PC-9 (cell line): Measurements from ENCODE around the gene CCDC146. TPM values are rescaled to one million over a fixed set of nuclear protein-coding genes. Genes with fewer than 3 reads are reported as not detected.

Experiments
- BruUV-seq: library from RNA; stranded (reverse); fragments of 400-500 nt; replicated peaks from 2 replicates; lab custom pipeline; 2021; lab: Mats Ljungman, UMichigan
- CTCF ChIA-PET: fragments of 300-600 bp; sonication (Branson Sonifier 250); formaldehyde crosslinking; loops from one replicate; lab custom pipeline; 2022; ENCODE audit warnings: antibody characterized with exemption; lab: Charles Lee
- POLR2A ChIA-PET: fragments of 300-600 bp; sonication (Branson Sonifier 250); formaldehyde crosslinking; loops from one replicate; lab custom pipeline; 2022; ENCODE audit warnings: antibody characterized with exemption; ENCODE audit not compliant: unreplicated experiment; lab: Charles Lee
- DNase-seq, 2 experiments: peaks; one replicate each; pipeline versions ENCODE4 v3.0.0 to v3.0.0-alpha.2; 2015 to 2022; ENCODE audit warnings: mixed read lengths in 1 of 2
- H2AFZ ChIP-seq: fragments of 200-600 bp; sonication (generic); 2 replicates; pipeline ENCODE4 v1.8.1; 2017; ENCODE audit warnings: antibody characterized with exemption
- H3F3A ChIP-seq: fragments of 200-600 bp; sonication (generic); 2 replicates; pipeline ENCODE4 v1.8.1; 2017; ENCODE audit warnings: antibody characterized with exemption, mild to moderate bottlenecking, low read depth; ENCODE audit not compliant: insufficient read depth
- H3K27ac ChIP-seq: fragments of 200-600 bp; sonication (generic); 2 replicates; pipeline ENCODE4 v1.6.1; 2016; ENCODE audit warnings: mixed run types
- H3K27me3 ChIP-seq: fragments of 200-600 bp; sonication (generic); 2 replicates; pipeline ENCODE4 v1.6.1; 2016; ENCODE audit warnings: low read depth, mixed run types; ENCODE audit not compliant: insufficient read depth
- H3K36me3 ChIP-seq: fragments of 200-600 bp; sonication (generic); 2 replicates; pipeline ENCODE4 v1.6.1; 2016; ENCODE audit warnings: low read depth, mixed run types
- H3K4me1 ChIP-seq: fragments of 200-600 bp; sonication (generic); replicated peaks from 2 replicates; pipeline ENCODE4 v1.6.1; 2016; ENCODE audit warnings: mixed run types; ENCODE audit not compliant: insufficient read depth
- H3K4me2 ChIP-seq: fragments of 200-600 bp; sonication (generic); 2 replicates; pipeline ENCODE4 v1.6.1; 2017; ENCODE audit warnings: mixed run types
- H3K4me3 ChIP-seq: fragments of 200-600 bp; sonication (generic); 2 replicates; pipeline ENCODE4 v1.6.1; 2016; ENCODE audit warnings: mixed run types
- H3K79me2 ChIP-seq: fragments of 200-600 bp; sonication (generic); 2 replicates; pipeline ENCODE4 v1.6.1; 2017; ENCODE audit warnings: low read depth, mixed run types
- H3K9me2 ChIP-seq: fragments of 200-600 bp; sonication (generic); 2 replicates; pipeline ENCODE4 v1.8.1; 2017; ENCODE audit warnings: mild to moderate bottlenecking; ENCODE audit not compliant: insufficient read depth
- H3K9me3 ChIP-seq: fragments of 200-600 bp; sonication (generic); 2 replicates; pipeline ENCODE4 v1.8.1; 2016; ENCODE audit warnings: low read depth; ENCODE audit not compliant: insufficient read depth
- H4K20me1 ChIP-seq: fragments of 200-600 bp; sonication (generic); 2 replicates; pipeline ENCODE4 v1.8.1; 2017; ENCODE audit not compliant: insufficient read depth
- EZH2 ChIP-seq: fragments of 200-600 bp; sonication (generic); IDR thresholded peaks from 2 replicates; pipeline ENCODE4 v1.8.0; 2017; ENCODE audit warnings: antibody characterized with exemption, low read depth
- intact Hi-C: fragments of 100-400 bp; cut with micrococcal nuclease; formaldehyde crosslinking; loops from one replicate; pipeline ENCODE4 v1.10.0; 2022; ENCODE audit not compliant: unreplicated experiment
- total RNA-seq: library from RNA; stranded (reverse); gene quantifications from 2 replicates; pipeline ENCODE4 v1.2.3, GENCODE V29; 2021
- TF ChIP-seq, protein P1 (sequence below): fragments of 200-600 bp; sonication (generic); conservative IDR thresholded peaks from 2 replicates; pipeline ENCODE4 v1.6.1; 2017; ENCODE audit warnings: mixed run types, antibody characterized with exemption, mild to moderate bottlenecking, moderate library complexity

CCDC146 gene
- total RNA-seq, 1 experiment from 2014 or later: 15.9 TPM

DNA sequence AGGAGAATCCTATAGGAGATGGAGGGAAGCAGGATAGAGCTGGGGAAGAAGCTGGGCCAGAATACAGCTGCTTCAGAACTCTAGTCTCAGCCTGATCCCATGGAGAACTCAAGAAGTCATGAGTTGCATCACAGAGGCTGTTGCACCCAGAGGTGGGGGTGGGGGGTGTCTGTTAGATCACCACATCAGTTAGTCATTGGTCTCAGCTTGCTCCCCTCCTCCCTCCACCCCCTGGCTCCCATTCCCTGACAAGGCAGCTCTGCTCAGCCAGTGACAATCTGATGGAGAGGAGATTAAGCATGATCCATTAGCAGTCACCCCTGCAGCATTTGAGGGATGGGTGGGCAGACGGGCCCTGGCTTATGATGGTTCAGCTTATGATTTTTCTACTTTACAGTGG, 135.6 kb downstream of the CCDC146 start:
- no peaks in the 10 kb centered on the region for H3K4me1 ChIP-seq
- intact Hi-C loops: no loop called here
- no TSS peak for BruUV-seq
- no peaks in the 10 kb centered on the region for H4K20me1 ChIP-seq
- H3K27me3 ChIP-seq: no peaks in the 10 kb centered on the region
- no peaks in the 10 kb centered on the region for H3K79me2 ChIP-seq
- H3K36me3 ChIP-seq: no peaks in the 10 kb centered on the region
- H3K9me3 ChIP-seq: no peaks in the 10 kb centered on the region
- H3F3A ChIP-seq: no peaks in the 10 kb centered on the region
- H3K4me3 ChIP-seq: no peak overlapping the region
- CTCF ChIA-PET: no interaction called here
- no peak overlapping the region for H3K27ac ChIP-seq
- H3K4me2 ChIP-seq: no peak overlapping the region
- POLR2A ChIA-PET: interaction anchor here (0.7 kb wide), 1 partner anchor 12 kb away, joined by 4 read pairs; no protein-coding TSS in a partner anchor
- TF ChIP-seq, protein P1, sequence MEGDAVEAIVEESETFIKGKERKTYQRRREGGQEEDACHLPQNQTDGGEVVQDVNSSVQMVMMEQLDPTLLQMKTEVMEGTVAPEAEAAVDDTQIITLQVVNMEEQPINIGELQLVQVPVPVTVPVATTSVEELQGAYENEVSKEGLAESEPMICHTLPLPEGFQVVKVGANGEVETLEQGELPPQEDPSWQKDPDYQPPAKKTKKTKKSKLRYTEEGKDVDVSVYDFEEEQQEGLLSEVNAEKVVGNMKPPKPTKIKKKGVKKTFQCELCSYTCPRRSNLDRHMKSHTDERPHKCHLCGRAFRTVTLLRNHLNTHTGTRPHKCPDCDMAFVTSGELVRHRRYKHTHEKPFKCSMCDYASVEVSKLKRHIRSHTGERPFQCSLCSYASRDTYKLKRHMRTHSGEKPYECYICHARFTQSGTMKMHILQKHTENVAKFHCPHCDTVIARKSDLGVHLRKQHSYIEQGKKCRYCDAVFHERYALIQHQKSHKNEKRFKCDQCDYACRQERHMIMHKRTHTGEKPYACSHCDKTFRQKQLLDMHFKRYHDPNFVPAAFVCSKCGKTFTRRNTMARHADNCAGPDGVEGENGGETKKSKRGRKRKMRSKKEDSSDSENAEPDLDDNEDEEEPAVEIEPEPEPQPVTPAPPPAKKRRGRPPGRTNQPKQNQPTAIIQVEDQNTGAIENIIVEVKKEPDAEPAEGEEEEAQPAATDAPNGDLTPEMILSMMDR: no peak
- no peak for TF ChIP-seq EZH2
- H2AFZ ChIP-seq: no peak overlapping the region
- no peaks in the 10 kb centered on the region for H3K9me2 ChIP-seq
- no peak for DNase-seq

DNA sequence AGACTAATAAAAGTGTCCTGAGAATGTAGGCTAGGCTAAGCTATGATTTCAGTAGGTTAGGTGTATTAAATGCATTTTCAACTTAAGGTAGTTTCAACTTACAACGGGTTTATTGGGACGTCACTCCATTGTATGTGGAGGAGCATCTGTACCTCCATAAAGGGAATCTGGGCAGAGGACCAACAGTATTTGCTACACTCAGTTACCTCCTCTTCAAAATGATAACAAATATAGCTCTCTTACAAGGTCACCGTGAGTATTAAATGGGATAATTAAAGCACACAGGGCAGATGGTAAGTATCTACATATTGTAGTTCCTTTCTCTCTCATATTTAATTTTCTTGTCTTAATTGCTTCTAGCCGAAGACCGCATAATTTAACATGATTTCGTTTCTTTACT, 136.2 kb downstream of the CCDC146 start:
- Histone ChIP-seq H3K79me2 (no peaks in the 10 kb centered on the region), H4K20me1 (no peaks in the 10 kb centered on the region), H3K27me3 (no peaks in the 10 kb centered on the region), H3K9me3 (no peaks in the 10 kb centered on the region), H3K4me2 (no peak overlapping the region), H3F3A (no peaks in the 10 kb centered on the region), H2AFZ (no peak overlapping the region), H3K27ac (no peak overlapping the region), H3K4me1 (no peaks in the 10 kb centered on the region), H3K36me3 (no peaks in the 10 kb centered on the region), H3K4me3 (no peak overlapping the region), H3K9me2 (no peaks in the 10 kb centered on the region)
- POLR2A ChIA-PET: no interaction called here
- CTCF ChIA-PET: no interaction called here
- TF ChIP-seq, protein P1: no peak
- no peak for TF ChIP-seq EZH2
- DNase-seq: no peak
- intact Hi-C loops: no loop called here
- BruUV-seq: no TSS peak

DNA sequence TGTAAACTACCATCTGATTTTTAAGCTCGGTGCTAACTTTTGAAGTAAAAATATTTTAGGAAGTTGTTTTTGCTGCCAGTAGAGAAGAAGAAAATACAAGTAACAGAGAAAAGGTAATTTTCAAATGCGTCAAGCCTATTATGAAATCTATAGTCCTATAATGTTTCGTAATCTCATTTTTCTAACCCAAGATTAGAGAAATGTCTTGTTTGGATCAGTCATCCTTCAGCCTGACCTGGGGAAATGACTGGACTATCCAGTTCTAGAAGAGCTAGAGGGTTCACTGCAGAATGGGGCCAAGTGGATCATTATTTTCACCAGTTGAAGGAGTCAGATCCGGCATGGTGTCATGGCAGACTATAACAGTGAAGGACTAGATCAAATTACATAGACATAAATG, 139.9 kb downstream of the CCDC146 start:
- Histone ChIP-seq H3K4me3 (no peak overlapping the region), H3F3A (no peaks in the 10 kb centered on the region), H3K79me2 (no peaks in the 10 kb centered on the region), H3K9me2 (no peaks in the 10 kb centered on the region), H4K20me1 (no peaks in the 10 kb centered on the region), H3K27ac (no peak overlapping the region), H2AFZ (no peak overlapping the region), H3K27me3 (no peaks in the 10 kb centered on the region), H3K4me2 (no peak overlapping the region), H3K9me3 (no peaks in the 10 kb centered on the region), H3K4me1 (no peaks in the 10 kb centered on the region), H3K36me3 (no peaks in the 10 kb centered on the region)
- intact Hi-C loops: no loop called here
- no peak for DNase-seq
- BruUV-seq: no TSS peak
- ChIA-PET CTCF (no interaction called here), POLR2A (no interaction called here)
- TF ChIP-seq EZH2: no peak
- TF ChIP-seq, protein P1: no peak
